Naive thymus-derived CD8-positive, alpha-beta T cell (primary cell): ENCODE data around the gene TYK2. TPM values are rescaled to one million over a fixed set of nuclear protein-coding genes. Genes with fewer than 3 reads are reported as not detected.
A peak's percentile ranks its signal among the peaks of the same experiment; 100 is the strongest.
"Not testable (repeated sequence)": the region's sequence is repeated elsewhere in the genome, so short reads cannot be mapped to it uniquely, and the experiment has no call there.

Experiments used
- ATAC-seq, 2 donors: fragments of 150-1000 bp; cut with Tn5 transposase in 1 of 2; sonication (Bioruptor Pico), chemical (Tn5 transposase) in 1 of 2; 1 replicate in 1 of 2; 2 replicates in 1 of 2; pipeline ENCODE4 v1.10.0; 2021; ENCODE audit warnings: mild to moderate bottlenecking in 2 of 2, moderate library complexity in 2 of 2
- POLR2A ChIA-PET: fragments of 350-600 bp; sonication (Branson Sonifier 250); formaldehyde crosslinking; loops from one replicate; lab custom pipeline; 2021; ENCODE audit warnings: antibody characterized with exemption; lab: Charles Lee
- DNase-seq, 10 donors: peaks; one replicate each; pipeline versions ENCODE4 v3.0.0 to v3.0.0-alpha.2; 2020 to 2022
- H3K27ac Mint-ChIP-seq, 10 donors: one replicate each; pipeline ENCODE4 v1.8.0; 2020 to 2022; ENCODE audit warnings: mild to moderate bottlenecking in 10 of 10, mixed read lengths in 10 of 10, moderate library complexity in 4 of 10, inconsistent platforms in 1 of 10
- H3K27me3 Mint-ChIP-seq, 5 donors: one replicate each; pipeline ENCODE4 v1.8.0; 2021 to 2022; ENCODE audit warnings: mixed read lengths in 5 of 5
- H3K36me3 Mint-ChIP-seq, 3 donors: one replicate each; pipeline ENCODE4 v1.8.0; 2020 to 2022; ENCODE audit warnings: mixed read lengths in 3 of 3, mild to moderate bottlenecking in 2 of 3, inconsistent platforms in 1 of 3
- H3K4me1 Mint-ChIP-seq, 4 donors: one replicate each; pipeline ENCODE4 v1.8.0; 2021 to 2022; ENCODE audit warnings: mixed read lengths in 4 of 4
- H3K4me3 Mint-ChIP-seq, 10 donors: one replicate each; pipeline ENCODE4 v1.8.0; 2020 to 2022; ENCODE audit warnings: mild to moderate bottlenecking in 10 of 10, mixed read lengths in 10 of 10, moderate library complexity in 6 of 10, inconsistent platforms in 1 of 10
- H3K9me3 Mint-ChIP-seq, 9 donors: one replicate each; pipeline ENCODE4 v1.8.0; 2020 to 2022; ENCODE audit warnings: mixed read lengths in 9 of 9, mild to moderate bottlenecking in 3 of 9, inconsistent platforms in 1 of 9, moderate library complexity in 1 of 9
- polyA plus RNA-seq, 3 donors: library from polyadenylated mRNA; unstranded; fragments of 300-500 nt; fragmentation: Illumina TruSeq; gene quantifications; one replicate each; pipeline ENCODE4 v1.2.3, GENCODE V29; 2021
- total RNA-seq, 8 experiments: library from RNA in 2 of 8; stranded (reverse) in 2 of 8; gene quantifications; one replicate each; pipeline ENCODE4 v1.2.3 and lab custom pipeline; 2021 to 2026

Gene TYK2
- total and polyA plus RNA-seq, 5 experiments from 2014 or later = 33.4 to 319 (median 50.3) TPM

DNA sequence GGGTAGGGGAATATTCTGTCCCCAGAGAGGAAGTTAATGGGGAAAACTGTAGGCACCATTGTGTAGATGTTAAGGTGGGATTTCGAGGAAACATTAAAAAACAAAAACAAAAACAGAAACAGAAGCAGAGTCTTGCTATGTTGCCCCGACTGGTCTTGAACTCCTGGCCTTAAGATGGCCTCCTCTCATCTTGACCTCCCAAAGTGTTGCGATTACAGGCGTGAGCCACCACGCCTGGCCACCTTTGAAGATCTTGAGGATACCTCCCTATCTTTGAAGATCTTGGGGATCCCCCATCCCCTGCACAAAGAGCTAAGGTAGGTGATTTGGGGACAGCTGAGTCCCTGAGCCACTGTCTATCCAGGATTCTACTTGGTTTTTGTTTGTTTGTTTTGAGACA, 40.4 kb downstream of the TYK2 start:
- no peak for ATAC-seq
- Mint-ChIP-seq H3K9me3 (no peaks in the 10 kb centered on the region), H3K4me1 (peaks cover 8 to 45% (median 32%) of the 10 kb centered on the region in 4 donors), H3K27ac (peak overlapping the region; percentile 82 to 97 (median 96)), H3K36me3 (peaks cover 0 to 18% (median 0%) of the 10 kb centered on the region in 3 donors), H3K4me3 (peak overlapping the region; percentile 91 to 99 (median 94)), H3K27me3 (no peaks in the 10 kb centered on the region)
- DNase-seq = no peak
- POLR2A ChIA-PET = no interaction called here

DNA sequence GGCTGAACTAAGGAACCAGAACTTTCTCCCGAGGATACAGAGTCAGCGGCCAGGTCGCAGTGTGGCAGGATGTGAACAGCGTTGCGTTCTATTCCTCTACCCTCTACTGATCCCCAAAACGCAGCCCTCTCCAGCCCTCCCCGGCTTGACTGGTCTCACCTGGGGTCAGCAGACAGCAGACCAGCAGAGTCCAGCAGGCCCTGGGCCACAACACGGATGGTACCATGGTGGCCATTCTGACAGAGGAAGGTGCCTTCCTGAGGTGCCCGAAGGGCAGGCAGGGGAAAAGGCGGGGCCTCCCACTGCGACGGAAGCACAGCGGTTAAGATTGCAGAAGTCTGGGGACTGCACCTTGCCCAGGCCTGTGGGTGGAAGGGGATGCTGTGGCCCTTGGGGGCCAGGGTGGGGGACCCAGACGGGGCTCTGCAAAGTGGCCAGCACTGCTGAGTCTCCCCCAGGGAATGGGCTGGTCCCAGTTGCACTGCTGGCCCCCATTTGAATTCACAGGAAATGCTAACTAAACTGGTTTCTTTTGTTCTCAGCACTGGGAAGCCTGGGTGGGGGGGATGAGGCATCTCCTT, 40.9 kb downstream of the TYK2 start, which contains the start of gene ICAM3:
ICAM3 (minus strand) TSS at position 245 of the 581 bp plus-strand sequence; CDS start at position 235, 10 bp downstream.
- peak within 1 kb of the TSS; percentile 82 to 97 (median 96) for H3K27ac Mint-ChIP-seq
- peaks cover 0 to 22% (median 0%) of the 10 kb centered on the region in 3 donors for H3K36me3 Mint-ChIP-seq
- no peaks in the 10 kb centered on the region for H3K9me3 Mint-ChIP-seq
- POLR2A ChIA-PET = no interaction called here
- H3K27me3 Mint-ChIP-seq = no peaks in the 10 kb centered on the region
- H3K4me1 Mint-ChIP-seq = peaks cover 8 to 47% (median 35%) of the 10 kb centered on the region in 4 donors
- peak within 1 kb of the TSS; percentile 91 to 99 (median 94) for H3K4me3 Mint-ChIP-seq
- ATAC-seq = peak; percentile 96 to 97
- DNase-seq = peak; percentile 16 to 77 (median 58)

DNA sequence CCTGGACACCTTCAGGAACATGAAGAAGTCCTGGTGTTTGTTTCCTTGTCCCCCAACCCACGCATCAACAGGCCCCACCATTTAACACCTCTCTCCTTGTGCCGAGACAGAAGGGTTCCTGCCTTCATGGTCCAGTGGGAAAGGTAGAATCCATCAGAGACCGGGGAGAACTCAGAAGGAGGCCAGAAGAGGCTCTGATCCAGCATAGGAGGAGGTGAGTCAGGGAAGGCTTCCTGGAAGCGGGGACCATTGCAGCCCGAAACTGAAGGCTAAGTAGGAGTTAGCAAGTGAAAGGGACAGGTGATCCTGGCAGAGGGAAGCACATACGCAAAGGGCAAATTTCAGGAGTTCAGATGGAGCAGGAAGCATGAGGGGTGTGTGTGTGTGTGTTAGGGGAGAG, 41.4 kb downstream of the TYK2 start:
- Mint-ChIP-seq H3K36me3 (peaks cover 0 to 25% (median 0%) of the 10 kb centered on the region in 3 donors), H3K4me3 (peak overlapping the region; percentile 91 to 99 (median 94)), H3K9me3 (no peaks in the 10 kb centered on the region), H3K4me1 (peaks cover 8 to 50% (median 40%) of the 10 kb centered on the region in 4 donors), H3K27ac (peak overlapping the region; percentile 82 to 97 (median 96)), H3K27me3 (no peaks in the 10 kb centered on the region)
- POLR2A ChIA-PET = no interaction called here
- DNase-seq (no peak), ATAC-seq (no peak)

DNA sequence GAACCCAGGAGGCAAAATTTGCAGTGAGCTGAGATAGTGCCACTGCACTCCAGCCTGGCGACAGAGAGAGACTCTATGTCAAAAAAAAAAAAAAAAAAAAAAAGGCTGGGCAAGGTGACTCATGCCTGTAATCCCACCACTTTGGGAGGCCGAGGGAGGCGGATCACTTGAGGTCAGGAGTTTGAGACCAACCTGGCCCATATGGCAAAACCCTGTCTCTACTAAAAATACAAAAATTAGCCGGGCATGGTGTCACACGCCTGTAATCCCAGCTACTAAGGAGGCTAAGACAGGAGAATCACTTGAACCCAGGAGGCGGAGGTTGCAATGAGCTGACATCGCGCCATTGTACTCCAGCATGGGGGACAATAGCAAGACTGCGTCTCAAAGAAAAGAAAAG, 43.6 kb downstream of the TYK2 start:
- not testable (repeated sequence) for ATAC-seq, DNase-seq, H3K9me3 Mint-ChIP-seq, H3K27me3 Mint-ChIP-seq
- Mint-ChIP-seq H3K4me1 (peaks cover 15 to 69% (median 61%) of the 10 kb centered on the region in 4 donors), H3K36me3 (peaks cover 0 to 30% (median 4%) of the 10 kb centered on the region in 3 donors), H3K27ac (peak overlapping the region in 5 of 10 donors; percentile 19 to 57 (median 34)), H3K4me3 (peak overlapping the region in 5 of 10 donors; percentile 7 to 51 (median 15))
- POLR2A ChIA-PET = interaction anchor here (0.6 kb wide), 1 partner anchor 24 kb away, joined by 3 read pairs; no protein-coding TSS in a partner anchor

DNA sequence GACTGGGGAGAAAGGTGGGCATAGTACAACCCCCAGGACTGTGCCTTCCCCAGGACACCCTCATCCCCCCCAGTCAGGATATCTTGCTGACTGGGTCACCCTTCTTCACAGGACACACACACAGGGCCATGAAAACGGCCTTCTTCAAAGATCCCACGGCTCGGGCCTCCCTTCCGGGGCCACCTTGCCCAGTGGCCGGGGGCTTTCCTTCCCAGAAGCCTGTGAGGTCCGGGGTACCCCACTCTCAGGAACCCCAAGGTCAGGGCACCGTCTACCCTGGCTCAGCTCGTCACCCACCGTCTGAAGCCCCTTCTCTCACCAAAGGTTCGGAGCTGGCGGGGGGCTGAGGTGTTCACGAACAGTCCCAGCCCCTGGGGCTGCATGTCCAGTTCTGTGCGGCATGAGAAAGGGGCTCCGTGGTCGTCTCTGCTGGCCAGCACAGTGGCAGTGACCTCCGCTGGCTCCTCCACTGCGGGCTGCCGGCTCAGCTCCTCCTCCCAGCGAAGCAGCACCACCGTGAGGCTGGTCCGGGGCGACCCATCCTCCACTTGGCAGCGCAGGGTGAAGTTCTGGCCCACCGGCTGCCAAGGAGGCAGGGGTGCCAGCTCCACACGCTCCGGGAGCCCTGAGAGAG, 44.9 kb downstream of the TYK2 start:
- Mint-ChIP-seq H3K9me3 (no peaks in the 10 kb centered on the region), H3K4me1 (peaks cover 15 to 73% (median 58%) of the 10 kb centered on the region in 4 donors), H3K4me3 (peak overlapping the region in 1 of 10 donors; percentile 9), H3K36me3 (peaks cover 0 to 30% (median 4%) of the 10 kb centered on the region in 3 donors), H3K27me3 (no peaks in the 10 kb centered on the region), H3K27ac (peak overlapping the region in 3 of 10 donors; percentile 2 to 35 (median 25))
- POLR2A ChIA-PET = interaction anchor here (0.5 to 0.6 kb wide), 3 partner anchors 46 to 1235 kb away, joined by 4 to 5 read pairs (median 4); no protein-coding TSS in a partner anchor
- DNase-seq (no peak), ATAC-seq (no peak)

DNA sequence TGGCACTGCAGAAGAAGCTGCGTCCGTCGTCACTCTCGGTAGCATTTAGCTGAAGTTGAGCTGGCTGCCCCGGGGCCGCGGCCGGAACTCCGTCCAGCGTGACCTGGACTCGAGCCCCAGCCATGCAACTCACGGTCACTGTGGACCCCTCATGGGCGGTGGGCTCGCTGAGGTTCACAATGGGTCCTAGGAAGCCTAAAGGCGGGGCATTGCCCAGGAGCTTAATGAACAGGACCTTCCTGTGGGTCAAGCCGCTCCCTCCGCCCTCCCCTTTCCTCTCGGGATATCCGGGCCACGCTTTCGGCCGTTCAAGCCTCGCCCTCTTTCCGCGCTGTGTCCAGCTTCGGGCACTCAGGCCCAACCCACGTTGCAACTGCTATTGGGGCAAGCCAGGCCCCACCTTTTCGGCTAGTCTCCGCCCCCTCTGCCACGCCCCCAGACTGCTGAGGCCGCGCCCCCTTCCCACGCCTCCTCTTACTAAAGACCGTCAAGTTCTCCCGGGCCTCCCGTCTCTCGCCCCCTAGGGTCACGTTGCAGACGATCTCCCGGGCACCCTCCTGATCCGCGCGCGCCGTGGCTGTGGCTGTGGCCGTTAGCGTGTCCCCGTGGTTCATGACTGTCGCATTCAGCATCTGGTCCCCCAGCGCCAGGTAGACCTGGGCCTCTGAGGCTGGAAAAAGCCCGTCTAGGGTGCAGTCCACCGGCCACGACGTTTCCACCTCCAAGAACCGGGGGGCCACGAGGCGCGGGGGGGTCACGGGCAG, 45.6 kb downstream of the TYK2 start:
- ATAC-seq = no peak
- H3K4me3 Mint-ChIP-seq = peak overlapping the region in 6 of 10 donors; percentile 9 to 96 (median 34)
- H3K4me1 Mint-ChIP-seq = peaks cover 14 to 72% (median 58%) of the 10 kb centered on the region in 4 donors
- no peaks in the 10 kb centered on the region for H3K9me3 Mint-ChIP-seq
- peak in 3 of 10 donors; percentile 17 to 25 (median 24) for DNase-seq
- POLR2A ChIA-PET = interaction anchor here (0.6 to 2.6 kb wide), 6 partner anchors 9 to 1236 kb away, joined by 3 to 13 read pairs (median 5); partner anchors contain the start of gene TYK2
- peaks cover 0 to 36% (median 5%) of the 10 kb centered on the region in 3 donors for H3K36me3 Mint-ChIP-seq
- H3K27me3 Mint-ChIP-seq = no peaks in the 10 kb centered on the region
- peak overlapping the region in 6 of 10 donors; percentile 20 to 96 (median 50) for H3K27ac Mint-ChIP-seq

DNA sequence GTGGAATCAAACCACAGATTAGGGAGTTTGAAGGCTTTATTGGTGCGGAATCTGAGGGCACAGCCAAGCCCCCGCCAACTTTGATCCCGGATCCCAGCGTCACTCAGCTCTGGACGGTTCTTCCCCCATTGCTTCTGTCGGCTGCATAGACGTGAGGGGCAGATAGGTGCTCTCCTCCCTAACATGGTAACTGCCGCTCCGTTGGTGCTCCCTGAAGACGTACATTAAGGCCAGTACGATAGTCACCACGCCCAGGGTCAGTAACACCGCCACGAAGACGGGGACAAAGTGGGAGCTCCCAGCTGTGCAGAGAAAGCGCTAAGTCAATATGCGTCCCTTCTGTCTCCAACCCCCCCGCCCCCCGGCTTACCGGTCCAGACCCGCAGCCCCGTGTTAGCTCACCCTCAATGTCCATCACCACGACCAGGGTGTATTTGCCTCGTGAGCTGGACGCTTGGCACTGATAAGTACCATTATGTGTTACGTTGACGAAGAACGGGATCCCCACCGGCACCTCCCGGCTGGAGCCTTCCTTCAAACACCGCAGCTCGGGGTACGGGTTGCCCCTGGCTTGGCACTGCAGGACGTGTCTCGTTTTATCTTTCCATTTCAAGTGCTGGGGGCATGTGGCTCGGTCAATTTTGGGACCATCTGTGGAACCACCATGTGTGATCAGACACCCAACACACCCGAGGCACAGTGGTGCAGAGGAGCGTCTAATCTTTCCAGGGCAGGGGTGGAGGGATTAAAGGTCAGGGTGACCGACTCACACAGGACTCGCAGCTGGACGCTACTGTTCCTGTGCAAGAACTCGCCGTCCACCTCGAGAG, 46.4 kb downstream of the TYK2 start:
- peaks cover 0 to 42% (median 5%) of the 10 kb centered on the region in 3 donors for H3K36me3 Mint-ChIP-seq
- H3K27me3 Mint-ChIP-seq = no peaks in the 10 kb centered on the region
- peak in 1 of 2 donors; percentile 1 for ATAC-seq
- H3K4me3 Mint-ChIP-seq = peak overlapping the region; percentile 93 to 97 (median 96)
- H3K27ac Mint-ChIP-seq = peak overlapping the region; percentile 84 to 97 (median 96)
- H3K4me1 Mint-ChIP-seq = peaks cover 14 to 68% (median 51%) of the 10 kb centered on the region in 4 donors
- no peak for DNase-seq
- POLR2A ChIA-PET = interaction anchor here (0.5 to 2.6 kb wide), 15 partner anchors 10 to 628 kb away, joined by 3 to 13 read pairs (median 5); partner anchors contain the start of genes CDC37, ICAM1 and TYK2
- no peaks in the 10 kb centered on the region for H3K9me3 Mint-ChIP-seq

DNA sequence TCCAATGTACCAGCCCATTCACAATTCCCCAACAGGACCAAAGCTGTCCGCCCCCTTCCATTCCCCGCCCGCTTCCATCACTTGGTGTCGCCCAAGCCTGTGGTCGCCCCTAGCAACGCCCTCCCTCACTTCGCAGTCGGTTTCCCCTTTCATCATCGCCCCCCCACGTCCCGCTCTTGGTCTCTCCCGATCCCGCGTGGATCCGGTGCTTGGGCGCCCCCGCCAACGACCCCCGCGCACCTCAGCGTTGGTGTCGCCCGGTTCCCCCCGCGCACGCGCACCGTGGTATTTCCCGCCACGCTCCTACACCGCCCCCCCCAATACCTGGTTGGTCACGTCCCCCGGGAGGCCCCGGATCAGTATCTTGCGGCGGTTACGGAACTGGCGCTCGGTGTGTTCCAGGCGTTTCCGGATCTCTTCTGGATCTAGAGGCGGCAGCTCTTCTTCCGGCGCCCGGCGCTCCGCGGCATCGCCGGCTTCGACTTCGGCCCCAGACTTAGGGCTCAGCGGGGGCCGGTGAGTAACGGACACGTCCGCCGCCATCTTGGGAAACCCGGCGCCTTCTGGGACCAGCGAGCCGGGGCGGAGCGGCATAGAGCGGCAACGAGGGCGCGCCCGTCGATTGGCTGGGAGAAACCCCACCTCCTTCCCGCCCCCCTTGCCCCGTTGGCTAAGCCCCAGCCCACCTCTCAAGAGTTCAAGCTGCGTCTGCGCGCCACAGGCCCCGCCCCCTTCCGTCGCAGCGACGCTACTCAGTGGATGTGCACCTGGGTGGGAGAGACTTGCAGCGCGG, 47.2 kb downstream of the TYK2 start, which contains the start of gene RAVER1:
RAVER1 (minus strand) TSS at position 565 of the 793 bp plus-strand sequence; CDS start at position 543, 22 bp downstream.
- ATAC-seq (peak; percentile 93 to 95), DNase-seq (peak; percentile 95 to 99 (median 98))
- peak within 1 kb of the TSS; percentile 84 to 97 (median 96) for H3K27ac Mint-ChIP-seq
- POLR2A ChIA-PET = interaction anchor here (0.5 to 2.6 kb wide), 18 partner anchors 10 to 627 kb away, joined by 3 to 13 read pairs (median 5); partner anchors contain the start of genes CDC37, ICAM1 and TYK2
- peak within 1 kb of the TSS; percentile 93 to 97 (median 96) for H3K4me3 Mint-ChIP-seq
- no peaks in the 10 kb centered on the region for H3K27me3 Mint-ChIP-seq
- no peaks in the 10 kb centered on the region for H3K9me3 Mint-ChIP-seq
- H3K4me1 Mint-ChIP-seq = peaks cover 8 to 60% (median 43%) of the 10 kb centered on the region in 4 donors
- H3K36me3 Mint-ChIP-seq = peaks cover 0 to 42% (median 7%) of the 10 kb centered on the region in 3 donors

DNA sequence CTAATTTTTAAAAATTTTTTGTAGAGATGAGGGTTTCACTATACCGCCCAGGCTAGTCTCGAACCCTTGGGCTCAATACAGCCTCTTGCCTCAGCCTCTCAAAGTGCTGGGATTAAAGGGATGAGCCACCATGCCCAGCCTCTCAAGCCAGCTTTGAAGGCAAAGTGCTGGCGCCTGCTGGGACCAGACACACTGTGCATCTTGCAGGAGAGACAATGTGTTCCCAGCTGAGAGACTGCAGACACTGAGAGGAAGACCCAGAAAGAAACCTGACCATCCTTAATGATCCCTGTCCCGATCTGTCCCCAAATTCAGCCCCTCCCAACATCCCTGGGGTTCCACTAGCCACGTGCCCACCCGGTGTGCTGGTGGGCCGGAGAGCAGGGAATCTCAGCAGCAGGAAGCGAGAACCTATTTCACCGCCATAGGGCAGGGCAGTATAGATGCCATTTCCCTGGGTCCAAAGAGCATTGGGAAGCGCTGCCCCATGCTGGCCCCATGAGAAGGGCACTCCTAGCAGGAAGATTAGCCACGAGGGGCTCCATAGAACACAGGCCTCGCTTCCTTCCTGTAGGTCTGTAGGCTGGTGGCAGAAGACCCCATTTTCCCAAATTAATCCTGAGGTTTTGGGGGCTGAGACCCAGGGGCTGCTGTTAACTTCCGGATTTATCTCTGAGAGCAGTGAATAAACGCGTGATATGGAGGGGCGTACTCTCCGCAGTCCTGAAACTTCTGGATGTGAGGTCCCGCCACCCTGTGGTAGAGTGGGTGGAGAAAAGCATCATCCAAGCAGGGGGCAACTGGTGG, 48.0 kb downstream of the TYK2 start:
- POLR2A ChIA-PET = interaction anchor here (0.7 to 2.6 kb wide), 11 partner anchors 9 to 189 kb away, joined by 3 to 13 read pairs (median 6); partner anchors contain the start of genes CDC37, ICAM1 and TYK2
- H3K36me3 Mint-ChIP-seq = peaks cover 0 to 49% (median 7%) of the 10 kb centered on the region in 3 donors
- H3K4me1 Mint-ChIP-seq = peaks cover 8 to 56% (median 40%) of the 10 kb centered on the region in 4 donors
- no peak for ATAC-seq
- H3K9me3 Mint-ChIP-seq = no peaks in the 10 kb centered on the region
- DNase-seq = no peak
- peak overlapping the region; percentile 84 to 97 (median 96) for H3K27ac Mint-ChIP-seq
- no peaks in the 10 kb centered on the region for H3K27me3 Mint-ChIP-seq
- H3K4me3 Mint-ChIP-seq = peak overlapping the region; percentile 93 to 97 (median 96)

DNA sequence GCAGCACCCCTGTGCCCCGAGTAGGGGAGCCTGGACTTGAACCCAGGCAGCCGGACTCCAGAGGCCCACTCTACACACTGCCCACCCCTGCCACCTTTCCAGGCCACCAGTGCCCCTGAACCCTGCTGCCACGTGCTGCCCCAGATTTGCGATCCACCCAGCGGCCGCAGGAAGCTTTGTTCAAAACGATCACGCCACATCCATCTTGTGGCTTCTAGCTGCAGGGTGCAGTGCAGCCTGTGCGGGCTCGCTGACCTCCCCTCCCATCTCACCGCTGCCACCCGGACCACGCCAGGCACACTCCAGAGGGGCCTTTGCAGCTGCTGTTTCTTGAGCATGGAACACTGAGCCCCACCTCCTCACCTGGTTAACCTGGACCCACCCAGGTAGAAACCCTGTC, 50.8 kb downstream of the TYK2 start:
- Mint-ChIP-seq H3K27me3 (no peaks in the 10 kb centered on the region), H3K27ac (peak overlapping the region in 1 of 10 donors; percentile 41), H3K4me1 (peaks cover 8 to 39% (median 34%) of the 10 kb centered on the region in 4 donors), H3K9me3 (no peaks in the 10 kb centered on the region), H3K36me3 (peaks cover 0 to 57% (median 7%) of the 10 kb centered on the region in 3 donors), H3K4me3 (no peak overlapping the region)
- no peak for DNase-seq
- no peak for ATAC-seq
- POLR2A ChIA-PET = interaction anchor here (1.6 to 1.8 kb wide), 2 partner anchors 49 to 59 kb away, joined by 5 to 6 read pairs; partner anchors contain the start of gene ICAM1
